ENCODE measurements around the gene ACTN4. TPM values are rescaled to one million over a fixed set of nuclear protein-coding genes. Genes with fewer than 3 reads are reported as not detected.

The ACTN4 gene
- total RNA-seq, 2 experiments from 2014 or later: 267 to 270 TPM

DNA sequence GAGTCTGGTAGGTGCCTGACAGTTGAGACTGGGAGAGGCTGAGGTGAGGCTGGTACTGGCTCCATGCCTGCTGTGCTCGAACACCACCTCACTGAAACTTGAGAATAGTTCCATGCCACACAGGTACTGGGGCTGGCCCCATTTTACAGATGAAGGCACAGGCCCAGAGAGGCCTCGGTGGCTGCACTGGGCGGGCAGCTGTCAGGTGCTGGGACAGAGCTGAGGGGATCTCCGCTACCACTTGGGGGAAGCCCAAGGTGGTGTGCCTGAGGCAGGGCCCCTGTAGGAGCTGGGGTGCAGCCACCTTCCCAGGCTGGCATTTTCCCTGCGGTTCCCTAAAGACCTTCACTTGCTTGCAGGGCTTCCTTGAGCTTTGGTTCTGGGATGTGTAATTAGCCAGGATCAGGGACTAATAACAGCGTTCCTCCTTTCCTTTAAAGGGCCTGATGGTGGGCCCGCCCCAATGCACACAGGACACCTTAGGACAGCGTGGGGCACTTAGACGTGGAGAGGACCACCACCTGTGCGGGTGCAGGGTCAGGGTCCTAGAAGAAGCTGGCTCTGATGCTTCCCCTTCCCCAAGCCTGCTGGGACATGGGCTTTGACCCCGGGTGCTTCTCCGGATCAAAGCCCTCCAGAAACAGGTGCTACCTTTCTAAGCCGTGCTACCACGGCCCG lies 73.2 kb downstream of the ACTN4 start:
- Mint-ChIP-seq H3K27me3 (no peaks in the 10 kb centered on the region), H3K4me1 (ENCODE audit: low read depth) (no peaks in the 10 kb centered on the region), H3K9me3 (no peaks in the 10 kb centered on the region), H3K4me3 (no peak overlapping the region), H3K36me3 (peaks cover 4% of the 10 kb centered on the region), H3K27ac (no peak overlapping the region)
- POLR2A ChIA-PET: no interaction called here
- no peak for DNase-seq
- CTCF ChIA-PET: no interaction called here
- intact Hi-C loops (cut with micrococcal nuclease): no loop called here

DNA sequence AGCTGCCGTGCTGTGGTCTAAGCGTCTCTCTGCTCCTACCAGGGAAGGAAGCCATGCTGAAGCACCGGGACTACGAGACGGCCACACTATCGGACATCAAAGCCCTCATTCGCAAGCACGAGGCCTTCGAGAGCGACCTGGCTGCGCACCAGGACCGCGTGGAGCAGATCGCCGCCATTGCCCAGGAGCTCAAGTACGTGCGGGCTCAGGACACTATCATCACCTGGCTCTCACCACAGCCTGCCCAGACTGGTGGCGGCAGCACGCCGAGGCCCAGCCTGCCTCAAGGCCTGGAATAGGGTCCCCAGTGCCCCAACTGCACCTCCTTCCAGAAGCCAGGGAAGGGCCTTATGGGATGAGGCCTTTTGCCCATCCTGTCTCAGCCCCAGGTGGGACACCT lies 74.0 kb downstream of the ACTN4 start:
- Mint-ChIP-seq H3K4me3 (no peak overlapping the region), H3K36me3 (peaks cover 2% of the 10 kb centered on the region), H3K9me3 (no peaks in the 10 kb centered on the region), H3K27me3 (no peaks in the 10 kb centered on the region), H3K27ac (no peak overlapping the region), H3K4me1 (ENCODE audit: low read depth) (peaks cover 6% of the 10 kb centered on the region)
- no peak for DNase-seq
- ChIA-PET POLR2A (no interaction called here), CTCF (no interaction called here)
- intact Hi-C loops (cut with micrococcal nuclease): no loop called here

DNA sequence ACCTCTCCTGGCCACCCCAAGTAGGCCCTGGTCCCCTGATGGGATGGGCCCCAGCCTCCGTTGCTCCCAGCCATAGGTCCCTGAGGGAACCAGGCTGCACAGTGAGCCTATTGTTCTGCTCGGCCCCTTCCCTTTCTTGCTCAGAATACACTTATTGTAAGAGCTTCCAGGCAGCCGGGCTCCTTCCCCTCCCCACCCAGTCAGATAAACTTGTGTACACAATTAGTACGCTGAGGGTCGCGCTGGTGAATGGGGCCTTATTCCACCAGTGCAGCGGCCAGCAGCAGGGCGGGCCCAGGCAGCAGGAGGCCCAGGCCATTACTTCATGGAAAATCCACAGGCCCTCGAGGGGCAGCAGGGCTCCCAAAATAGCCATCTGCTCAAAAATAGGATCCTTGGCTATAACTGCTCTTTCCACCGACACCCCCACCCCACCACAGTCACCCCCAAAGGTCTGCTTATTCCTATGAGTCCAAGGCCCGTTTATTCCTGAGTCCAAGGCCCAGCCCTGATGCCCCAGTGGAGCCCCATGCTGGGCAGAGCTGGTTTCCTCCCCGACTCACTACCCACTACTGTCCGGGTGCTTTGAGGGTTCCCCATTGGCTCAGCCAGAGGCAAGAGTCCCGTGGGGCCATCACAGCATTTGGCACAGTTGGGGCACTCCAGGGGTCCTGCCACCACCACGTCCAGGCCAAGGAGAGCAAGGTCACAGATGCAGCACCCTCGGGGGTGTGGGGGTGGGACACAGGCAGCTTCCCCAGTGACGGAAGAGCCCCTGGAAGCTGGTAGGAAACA lies 74.7 kb downstream of the ACTN4 start:
- peaks cover 2% of the 10 kb centered on the region for H3K36me3 Mint-ChIP-seq
- intact Hi-C loops (cut with micrococcal nuclease): no loop called here
- no peak overlapping the region for H3K4me3 Mint-ChIP-seq
- H3K9me3 Mint-ChIP-seq: no peaks in the 10 kb centered on the region
- H3K27ac Mint-ChIP-seq: no peak overlapping the region
- H3K27me3 Mint-ChIP-seq: no peaks in the 10 kb centered on the region
- no peak for DNase-seq
- ChIA-PET POLR2A (no interaction called here), CTCF (no interaction called here)
- peaks cover 12% of the 10 kb centered on the region for H3K4me1 Mint-ChIP-seq (ENCODE audit: low read depth)

DNA sequence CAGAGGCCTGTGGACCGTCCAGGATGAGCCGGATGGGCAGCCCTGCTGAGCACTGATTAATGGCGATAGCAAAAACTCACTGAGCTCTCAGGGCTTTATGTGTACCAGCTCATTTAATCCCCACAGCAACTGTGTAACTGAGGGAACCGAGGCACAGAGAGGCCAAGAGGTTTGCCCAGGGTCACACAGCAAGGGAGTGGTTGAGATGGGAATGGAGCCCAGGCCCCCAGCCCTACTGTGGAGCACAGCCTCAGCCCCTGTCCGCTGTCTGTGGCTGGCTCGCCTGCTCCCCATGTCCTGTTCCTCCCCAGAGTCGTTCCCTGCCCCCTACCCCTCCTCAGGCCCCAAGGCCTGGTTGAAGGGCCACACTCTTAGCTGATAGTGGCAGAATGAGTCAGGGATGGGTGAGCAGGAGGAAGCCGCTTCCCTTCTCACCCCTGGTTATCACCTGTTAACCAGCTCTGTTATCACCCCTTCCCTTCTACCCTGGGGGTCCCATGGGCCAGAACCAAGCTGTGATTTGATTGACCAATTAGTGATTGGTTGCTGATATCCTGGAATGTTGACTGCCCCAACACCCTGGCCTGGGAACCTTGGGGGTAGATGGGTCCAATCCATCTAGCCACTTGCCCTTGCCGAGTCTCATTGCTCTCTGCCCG lies 75.6 kb downstream of the ACTN4 start:
- no peak overlapping the region for H3K27ac Mint-ChIP-seq
- no peak for DNase-seq
- H3K9me3 Mint-ChIP-seq: no peaks in the 10 kb centered on the region
- peaks cover 2% of the 10 kb centered on the region for H3K36me3 Mint-ChIP-seq
- CTCF ChIA-PET: interaction anchor here (0.6 to 1.3 kb wide), 4 partner anchors 165 to 321 kb away, joined by 3 to 5 read pairs (median 4); partner anchors contain the start of gene FAM98C
- H3K4me3 Mint-ChIP-seq: no peak overlapping the region
- no peaks in the 10 kb centered on the region for H3K27me3 Mint-ChIP-seq
- intact Hi-C loops (cut with micrococcal nuclease): no loop called here
- peaks cover 12% of the 10 kb centered on the region for H3K4me1 Mint-ChIP-seq (ENCODE audit: low read depth)
- POLR2A ChIA-PET: no interaction called here

DNA sequence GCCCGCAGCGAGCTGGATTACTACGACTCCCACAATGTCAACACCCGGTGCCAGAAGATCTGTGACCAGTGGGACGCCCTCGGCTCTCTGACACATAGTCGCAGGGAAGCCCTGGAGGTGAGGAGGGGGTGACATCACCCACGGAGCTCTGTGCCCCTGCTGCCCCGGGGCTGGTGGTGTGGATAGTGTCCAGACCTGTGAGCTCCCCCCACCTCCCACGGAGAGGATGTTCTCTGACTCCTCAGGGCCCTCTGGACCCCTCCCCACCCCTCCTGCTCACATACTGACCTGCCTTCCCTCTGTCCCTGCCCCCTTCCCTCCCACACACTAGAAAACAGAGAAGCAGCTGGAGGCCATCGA lies 76.1 kb downstream of the ACTN4 start:
- H3K9me3 Mint-ChIP-seq: no peaks in the 10 kb centered on the region
- H3K4me1 Mint-ChIP-seq (ENCODE audit: low read depth): peaks cover 12% of the 10 kb centered on the region
- peaks cover 2% of the 10 kb centered on the region for H3K36me3 Mint-ChIP-seq
- intact Hi-C loops (cut with micrococcal nuclease): no loop called here
- H3K27me3 Mint-ChIP-seq: no peaks in the 10 kb centered on the region
- H3K4me3 Mint-ChIP-seq: no peak overlapping the region
- DNase-seq: no peak
- ChIA-PET CTCF (interaction anchor here (0.8 to 1.3 kb wide), 4 partner anchors 164 to 321 kb away, joined by 3 to 5 read pairs (median 4); partner anchors contain the start of genes FAM98C, MRPS12 and SARS2), POLR2A (no interaction called here)
- no peak overlapping the region for H3K27ac Mint-ChIP-seq

DNA sequence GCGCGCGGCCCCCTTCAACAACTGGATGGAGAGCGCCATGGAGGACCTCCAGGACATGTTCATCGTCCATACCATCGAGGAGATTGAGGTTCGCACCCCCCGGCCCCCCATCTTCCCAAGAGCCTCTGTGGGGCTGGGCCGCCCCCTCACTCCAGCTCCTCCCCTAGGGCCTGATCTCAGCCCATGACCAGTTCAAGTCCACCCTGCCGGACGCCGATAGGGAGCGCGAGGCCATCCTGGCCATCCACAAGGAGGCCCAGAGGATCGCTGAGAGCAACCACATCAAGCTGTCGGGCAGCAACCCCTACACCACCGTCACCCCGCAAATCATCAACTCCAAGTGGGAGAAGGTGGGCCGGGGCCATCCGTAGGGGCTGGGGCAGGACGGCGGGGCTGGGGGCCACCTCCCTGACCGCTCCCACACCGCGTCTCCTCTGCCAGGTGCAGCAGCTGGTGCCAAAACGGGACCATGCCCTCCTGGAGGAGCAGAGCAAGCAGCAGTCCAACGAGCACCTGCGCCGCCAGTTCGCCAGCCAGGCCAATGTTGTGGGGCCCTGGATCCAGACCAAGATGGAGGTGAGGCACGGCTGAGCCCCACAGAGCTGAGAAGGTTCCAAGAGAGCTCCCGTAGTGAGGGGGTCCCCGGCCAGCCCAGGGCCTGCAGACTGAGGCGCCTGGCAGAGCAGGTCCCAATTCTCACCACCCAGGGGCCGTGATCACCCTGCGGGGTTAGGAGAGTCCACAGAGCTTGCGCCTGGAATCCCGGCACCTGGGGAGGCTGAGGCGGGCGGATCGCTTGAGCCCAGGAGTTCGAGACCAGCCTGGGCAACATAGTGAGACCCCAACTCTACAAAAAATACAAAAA lies 76.8 kb downstream of the ACTN4 start:
- Mint-ChIP-seq H3K36me3 (peaks cover 2% of the 10 kb centered on the region), H3K9me3 (no peaks in the 10 kb centered on the region), H3K4me1 (ENCODE audit: low read depth) (peaks cover 12% of the 10 kb centered on the region), H3K27ac (no peak overlapping the region), H3K4me3 (no peak overlapping the region), H3K27me3 (no peaks in the 10 kb centered on the region)
- ChIA-PET POLR2A (no interaction called here), CTCF (interaction anchor here (1.0 to 1.3 kb wide), 3 partner anchors 163 to 322 kb away, joined by 3 to 5 read pairs (median 3); partner anchors contain the start of genes FAM98C, MRPS12 and SARS2)
- intact Hi-C loops (cut with micrococcal nuclease): no loop called here
- no peak for DNase-seq

DNA sequence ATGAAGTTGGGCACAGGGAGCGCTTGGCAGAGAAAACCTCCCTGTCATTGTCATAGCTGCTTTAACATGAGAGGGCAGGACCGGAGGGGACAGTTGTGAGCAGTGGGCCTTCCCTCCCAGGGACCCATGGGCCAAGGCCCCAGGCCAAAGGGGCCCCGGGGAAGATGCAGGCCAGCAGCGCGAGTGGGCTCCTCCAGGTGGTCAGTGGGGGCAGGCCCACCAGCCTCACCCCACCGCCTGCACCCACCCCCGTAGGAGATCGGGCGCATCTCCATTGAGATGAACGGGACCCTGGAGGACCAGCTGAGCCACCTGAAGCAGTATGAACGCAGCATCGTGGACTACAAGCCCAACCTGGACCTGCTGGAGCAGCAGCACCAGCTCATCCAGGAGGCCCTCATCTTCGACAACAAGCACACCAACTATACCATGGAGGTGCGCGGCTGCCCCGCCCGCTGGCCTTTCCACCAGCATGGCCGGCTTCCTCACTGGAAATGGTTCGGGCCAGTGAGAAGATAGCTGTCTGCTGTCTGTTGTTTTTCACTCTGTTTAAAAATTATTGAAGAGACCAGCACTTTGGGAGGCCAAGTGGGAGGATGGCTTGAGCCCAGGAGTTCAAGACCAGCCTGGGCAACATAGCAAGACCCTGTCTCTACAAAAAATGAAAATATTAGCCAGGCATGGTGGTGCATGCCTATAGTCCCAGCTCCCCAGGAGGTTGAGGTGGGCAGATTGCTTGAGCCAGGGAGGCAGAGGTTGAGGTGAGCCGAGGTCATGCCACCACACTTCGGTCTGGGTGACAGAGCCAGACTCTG lies 78.2 kb downstream of the ACTN4 start:
- Mint-ChIP-seq H3K4me3 (no peak overlapping the region), H3K9me3 (no peaks in the 10 kb centered on the region), H3K27me3 (no peaks in the 10 kb centered on the region), H3K27ac (no peak overlapping the region), H3K36me3 (peaks cover 10% of the 10 kb centered on the region), H3K4me1 (ENCODE audit: low read depth) (peaks cover 14% of the 10 kb centered on the region)
- no peak for DNase-seq
- intact Hi-C loops (cut with micrococcal nuclease): no loop called here
- CTCF ChIA-PET: interaction anchor here (0.7 to 0.9 kb wide), 3 partner anchors 66 to 205 kb away, joined by 3 read pairs; partner anchors contain the start of genes MRPS12 and SARS2
- POLR2A ChIA-PET: no interaction called here

DNA sequence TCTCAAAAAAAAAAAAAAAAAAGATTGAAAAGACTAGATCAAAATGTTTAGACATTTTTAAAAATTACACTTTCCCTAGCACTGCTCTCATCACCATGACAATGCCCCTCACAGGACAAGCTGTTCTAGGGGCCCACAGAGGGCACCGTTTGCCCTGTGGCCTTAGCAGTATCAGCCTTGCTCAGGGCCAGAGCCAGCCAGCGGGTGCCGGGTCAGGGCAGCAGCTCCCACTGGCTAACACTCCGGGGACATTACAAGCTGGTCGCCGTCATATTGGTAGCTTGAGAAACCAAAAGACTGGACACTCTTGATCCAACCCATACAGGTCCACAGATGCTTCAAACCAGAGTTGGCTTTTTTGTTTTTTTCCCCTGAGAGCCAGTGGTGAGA lies 78.8 kb downstream of the ACTN4 start:
- ChIA-PET CTCF (interaction anchor here (0.7 to 0.9 kb wide), 3 partner anchors 66 to 204 kb away, joined by 3 read pairs; partner anchors contain the start of genes MRPS12 and SARS2), POLR2A (no interaction called here)
- H3K4me1 Mint-ChIP-seq (ENCODE audit: low read depth): peaks cover 14% of the 10 kb centered on the region
- H3K27me3 Mint-ChIP-seq: no peaks in the 10 kb centered on the region
- H3K4me3 Mint-ChIP-seq: no peak overlapping the region
- H3K9me3 Mint-ChIP-seq: no peaks in the 10 kb centered on the region
- H3K27ac Mint-ChIP-seq: no peak overlapping the region
- peaks cover 10% of the 10 kb centered on the region for H3K36me3 Mint-ChIP-seq
- no peak for DNase-seq
- intact Hi-C loops (cut with micrococcal nuclease): no loop called here

DNA sequence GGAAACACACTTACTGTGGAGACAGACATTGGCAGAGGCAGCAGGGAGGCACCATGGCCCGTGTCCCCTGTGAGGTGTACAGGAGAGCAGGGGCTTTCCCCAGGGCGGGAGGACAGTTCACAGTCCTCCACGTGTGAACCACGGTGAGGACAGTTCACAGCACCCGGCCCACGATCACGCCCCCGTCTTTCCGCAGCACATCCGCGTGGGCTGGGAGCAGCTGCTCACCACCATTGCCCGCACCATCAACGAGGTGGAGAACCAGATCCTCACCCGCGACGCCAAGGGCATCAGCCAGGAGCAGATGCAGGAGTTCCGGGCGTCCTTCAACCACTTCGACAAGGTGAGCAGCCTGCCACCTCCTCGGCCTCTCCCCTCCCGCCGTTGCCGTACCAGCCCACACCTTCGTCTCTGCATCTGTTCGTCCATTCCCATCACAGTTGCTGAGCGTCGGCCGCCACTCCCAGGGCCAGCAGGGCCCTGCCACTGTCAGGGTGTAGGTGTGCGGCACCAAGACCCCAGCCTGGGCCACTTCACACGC lies 79.4 kb downstream of the ACTN4 start:
- peaks cover 10% of the 10 kb centered on the region for H3K36me3 Mint-ChIP-seq
- H3K4me3 Mint-ChIP-seq: no peak overlapping the region
- ChIA-PET POLR2A (no interaction called here), CTCF (interaction anchor here (0.7 to 0.9 kb wide), 2 partner anchors 161 to 204 kb away, joined by 3 read pairs; partner anchors contain the start of genes MRPS12 and SARS2)
- peak overlapping the region; percentile 24 for H3K27ac Mint-ChIP-seq
- peaks cover 14% of the 10 kb centered on the region for H3K4me1 Mint-ChIP-seq (ENCODE audit: low read depth)
- DNase-seq: peak; percentile 34
- H3K27me3 Mint-ChIP-seq: no peaks in the 10 kb centered on the region
- intact Hi-C loops (cut with micrococcal nuclease): no loop called here
- H3K9me3 Mint-ChIP-seq: no peaks in the 10 kb centered on the region

DNA sequence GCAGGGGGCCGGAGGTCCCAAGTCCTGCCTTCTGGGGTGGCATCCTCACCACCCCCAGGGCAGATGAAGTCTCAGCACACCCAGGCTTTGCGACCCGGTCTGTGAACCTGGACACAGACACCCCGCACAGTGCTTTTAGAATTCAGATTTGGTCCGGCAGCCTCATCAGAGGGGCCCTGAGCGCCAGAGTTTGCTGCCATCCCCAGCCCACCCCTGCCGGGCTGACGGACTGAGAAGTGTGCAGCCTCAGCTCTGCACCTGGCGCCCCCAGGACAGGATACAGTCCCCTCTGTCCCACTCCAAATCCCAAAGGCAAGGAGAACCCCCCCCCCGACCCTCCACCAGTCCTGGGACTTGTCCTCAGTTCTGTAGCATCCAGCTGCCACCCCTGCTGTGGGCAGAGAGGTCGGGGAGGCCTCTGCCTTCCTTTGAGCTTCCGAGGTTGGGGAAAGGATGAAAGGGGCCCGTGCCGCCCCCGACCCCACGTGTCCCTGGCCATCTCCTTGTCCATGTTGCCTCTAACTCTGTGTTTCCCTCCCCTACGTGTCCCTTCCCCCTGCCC lies 79.9 kb downstream of the ACTN4 start:
- H3K4me3 Mint-ChIP-seq: no peak overlapping the region
- H3K36me3 Mint-ChIP-seq: peaks cover 10% of the 10 kb centered on the region
- DNase-seq: no peak
- H3K4me1 Mint-ChIP-seq (ENCODE audit: low read depth): peaks cover 14% of the 10 kb centered on the region
- intact Hi-C loops (cut with micrococcal nuclease): no loop called here
- no peaks in the 10 kb centered on the region for H3K27me3 Mint-ChIP-seq
- no peak overlapping the region for H3K27ac Mint-ChIP-seq
- CTCF ChIA-PET: interaction anchor here (0.7 kb wide), 1 partner anchor 52 kb away, joined by 3 read pairs; no protein-coding TSS in a partner anchor
- no peaks in the 10 kb centered on the region for H3K9me3 Mint-ChIP-seq
- POLR2A ChIA-PET: no interaction called here

All from activated CD4-positive, alpha-beta memory T cell treated with anti-CD3 and anti-CD28 coated beads for 36 hours (primary cell).